GM12878 (cell line): ENCODE results near the gene KCNE4. TPM values are rescaled to one million over a fixed set of nuclear protein-coding genes. Genes with fewer than 3 reads are reported as not detected.

Experiments used
- ATAC-seq: fragments of 200-7000 bp; cut with Tn5 transposase; 3 replicates; pipeline ENCODE4 v1.9.1; 2020; ENCODE audit warnings: mild to moderate bottlenecking, moderate library complexity
- BruUV-seq: library from RNA; stranded (reverse); fragments of 400-500 nt; replicated peaks from 2 replicates; lab custom pipeline; 2021; lab: Mats Ljungman, UMichigan
- CTCF ChIA-PET: fragments of 300-600 bp; sonication (Branson Sonifier 250); formaldehyde crosslinking; extraction: SDS; loops from one replicate; lab custom pipeline; 2021; ENCODE audit warnings: inconsistent platforms; lab: Yijun Ruan, JAX
- POLR2A ChIA-PET: fragments of 350-600 bp; formaldehyde crosslinking; extraction: SDS; loops from one replicate; lab custom pipeline; 2021; ENCODE audit warnings: inconsistent platforms; lab: Charles Lee
- RAD21 ChIA-PET: fragments of 300-600 bp; sonication (Branson Sonifier 250); formaldehyde crosslinking; loops from one replicate; lab custom pipeline; 2023; ENCODE audit warnings: antibody characterized with exemption; ENCODE audit not compliant: unreplicated experiment; lab: Charles Lee
- SMC1A ChIA-PET: fragments of 300-600 bp; sonication (Branson Sonifier 250); formaldehyde crosslinking; loops from one replicate; lab custom pipeline; 2023; ENCODE audit not compliant: unreplicated experiment, uncharacterized antibody; lab: Charles Lee
- DNase-seq: peaks from one replicate; pipeline ENCODE4 v3.0.0-alpha.2; 2011; ENCODE audit warnings: low read depth, low spot score
- FAIRE-seq: peaks from 3 replicates; lab custom pipeline; 2011; peaks lifted over from hg19 to GRCh38; lab: Jason Lieb, UNC
- H2AFZ ChIP-seq: 2 replicates; pipeline ENCODE4 v1.6.0; 2011; ENCODE audit warnings: low read depth, low read length, control low read depth; ENCODE audit not compliant: control insufficient read depth
- H3K27ac ChIP-seq: 2 replicates; pipeline ENCODE4 v1.5.1; 2011; ENCODE audit warnings: control low read depth; ENCODE audit not compliant: control insufficient read depth, insufficient read depth
- H3K27me3 ChIP-seq, 2 experiments: replicated peaks in 1 of 2; 2 replicates each; pipeline versions ENCODE4 v1.6.0 to v1.6.1; 2011; ENCODE audit warnings: low read length in 1 of 2; ENCODE audit not compliant: control insufficient read depth in 2 of 2, insufficient read depth in 2 of 2
- H3K36me3 ChIP-seq, 2 experiments: 2 replicates each; pipeline ENCODE4 v1.5.1; 2011; ENCODE audit warnings: low read length in 1 of 2; ENCODE audit not compliant: control insufficient read depth in 2 of 2, insufficient read depth in 2 of 2
- H3K4me1 ChIP-seq: 2 replicates; pipeline ENCODE4 v1.6.1; 2011; ENCODE audit warnings: mild to moderate bottlenecking, low read length, moderate library complexity, mixed read lengths; ENCODE audit not compliant: control insufficient read depth, insufficient read depth
- H3K4me2 ChIP-seq: 2 replicates; pipeline ENCODE4 v1.6.0; 2011; ENCODE audit warnings: control low read depth; ENCODE audit not compliant: control insufficient read depth, insufficient read depth
- H3K4me3 ChIP-seq: fragments of 200-600 bp; sonication (generic); 2 replicates; pipeline ENCODE4 v1.5.1; 2016
- H3K79me2 ChIP-seq: 2 replicates; pipeline ENCODE4 v1.6.0; 2011; ENCODE audit warnings: low read length; ENCODE audit not compliant: control insufficient read depth, insufficient read depth
- H3K9ac ChIP-seq: 2 replicates; pipeline ENCODE4 v1.8.0; 2011; ENCODE audit warnings: low read length, control low read depth, mixed read lengths; ENCODE audit not compliant: control insufficient read depth, insufficient read depth
- H3K9me3 ChIP-seq: replicated peaks from 3 replicates; pipeline ENCODE4 v1.5.1; 2011; ENCODE audit warnings: mild to moderate bottlenecking, low read length; ENCODE audit not compliant: control insufficient read depth, insufficient read depth
- H4K20me1 ChIP-seq: 2 replicates; pipeline ENCODE4 v1.6.0; 2011; ENCODE audit not compliant: control insufficient read depth, insufficient read depth
- CHD1 ChIP-seq: IDR thresholded peaks from 2 replicates; pipeline ENCODE4 v1.6.1; 2012; ENCODE audit warnings: low read depth, low read length, improper control_type of control experiment
- POLR2AphosphoS2 ChIP-seq: IDR thresholded peaks from 2 replicates; pipeline ENCODE4 v1.6.1; 2011; ENCODE audit warnings: low read depth, mild to moderate bottlenecking, low read length, improper control_type of control experiment, moderate library complexity
- RCOR1 ChIP-seq: conservative IDR thresholded peaks from 2 replicates; pipeline ENCODE4 v1.6.1; 2012; ENCODE audit warnings: low read depth, low read length, improper control_type of control experiment
- SMAD5 ChIP-seq: IDR thresholded peaks from 2 replicates; pipeline ENCODE4 v1.6.1; 2016; ENCODE audit warnings: antibody characterized with exemption, low read depth
- SMARCA5 ChIP-seq: fragments of 450-650 bp; IDR thresholded peaks from 2 replicates; pipeline ENCODE4 v1.6.1; 2017; ENCODE audit warnings: mild to moderate bottlenecking
- STAT3 ChIP-seq: IDR thresholded peaks from 2 replicates; pipeline ENCODE4 v1.6.1; 2011; ENCODE audit warnings: low read depth, low read length, improper control_type of control experiment
- YBX1 ChIP-seq: fragments of 450-650 bp; IDR thresholded peaks from 2 replicates; pipeline ENCODE4 v1.6.1; 2016; ENCODE audit warnings: antibody characterized with exemption
- WGBS: methylation state at CpG from one replicate; pipeline ENCODE4 v1.1.6; 2016; ENCODE audit warnings: low lambda C conversion rate; ENCODE audit not compliant: insufficient replicate concordance, insufficient coverage; ENCODE audit errors: missing lambda C conversion rate; 5-methylcytosine and 5-hydroxymethylcytosine counted together
- in situ Hi-C: fragments of 300-500 bp; cut with MboI; formaldehyde crosslinking; loops from 9 replicates; pipeline ENCODE4 v1.14.3; 2018; ENCODE audit warnings: mixed read lengths
- intact Hi-C: fragments of 100-400 bp; cut with micrococcal nuclease; formaldehyde crosslinking; loops from one replicate; pipeline ENCODE4 v1.14.2; 2022; ENCODE audit not compliant: unreplicated experiment
- polyA plus RNA-seq, 11 experiments: library from polyadenylated mRNA; depleted of rRNA in 4 of 11; unstranded in 6 of 11; stranded (reverse) in 5 of 11; fragments of >200 nt; fragmentation: Nextera tagmentation in 4 of 11; fragmentation: Illumina TruSeq in 1 of 11; extraction: Ambion mirVana in 4 of 11; extraction: Trizol in 1 of 11; gene quantifications; 1 replicate in 1 of 11; 2 replicates in 10 of 11; pipeline versions ENCODE4 v1.2.1 to v1.2.3, GENCODE V29; 2011 to 2016; ENCODE audit warnings: inconsistent platforms in 2 of 11, missing spikeins in 2 of 11, low read depth in 1 of 11
- total RNA-seq, 4 experiments: library from RNA; depleted of rRNA in 3 of 4; stranded (reverse); fragments of >200 nt in 3 of 4; fragmentation: Illumina TruSeq in 1 of 4; extraction: Trizol in 1 of 4; gene quantifications; 2 replicates each; pipeline versions ENCODE4 v1.2.1 to v1.2.3, GENCODE V29; 2013 to 2021
- TF ChIP-seq, protein P1 (sequence below): IDR thresholded peaks from 2 replicates; pipeline ENCODE4 v1.6.1; 2012; ENCODE audit warnings: low read depth, low read length, improper control_type of control experiment
- TF ChIP-seq, protein P2 (sequence below): fragments of 450-650 bp; IDR thresholded peaks from 2 replicates; pipeline ENCODE4 v1.6.1; 2014; ENCODE audit warnings: mild to moderate bottlenecking
- TF ChIP-seq, protein P3 (sequence below): fragments of 150-350 bp; IDR thresholded peaks from 2 replicates; pipeline ENCODE4 v1.6.1; 2016; ENCODE audit warnings: low read depth, low read length

The KCNE4 gene
- total and polyA plus RNA-seq, 10 of the 15 experiments (the other 5 are each of a cell fraction or from before 2014, with no cell fraction given) = 0.30 TPM; not detected in 9

DNA sequence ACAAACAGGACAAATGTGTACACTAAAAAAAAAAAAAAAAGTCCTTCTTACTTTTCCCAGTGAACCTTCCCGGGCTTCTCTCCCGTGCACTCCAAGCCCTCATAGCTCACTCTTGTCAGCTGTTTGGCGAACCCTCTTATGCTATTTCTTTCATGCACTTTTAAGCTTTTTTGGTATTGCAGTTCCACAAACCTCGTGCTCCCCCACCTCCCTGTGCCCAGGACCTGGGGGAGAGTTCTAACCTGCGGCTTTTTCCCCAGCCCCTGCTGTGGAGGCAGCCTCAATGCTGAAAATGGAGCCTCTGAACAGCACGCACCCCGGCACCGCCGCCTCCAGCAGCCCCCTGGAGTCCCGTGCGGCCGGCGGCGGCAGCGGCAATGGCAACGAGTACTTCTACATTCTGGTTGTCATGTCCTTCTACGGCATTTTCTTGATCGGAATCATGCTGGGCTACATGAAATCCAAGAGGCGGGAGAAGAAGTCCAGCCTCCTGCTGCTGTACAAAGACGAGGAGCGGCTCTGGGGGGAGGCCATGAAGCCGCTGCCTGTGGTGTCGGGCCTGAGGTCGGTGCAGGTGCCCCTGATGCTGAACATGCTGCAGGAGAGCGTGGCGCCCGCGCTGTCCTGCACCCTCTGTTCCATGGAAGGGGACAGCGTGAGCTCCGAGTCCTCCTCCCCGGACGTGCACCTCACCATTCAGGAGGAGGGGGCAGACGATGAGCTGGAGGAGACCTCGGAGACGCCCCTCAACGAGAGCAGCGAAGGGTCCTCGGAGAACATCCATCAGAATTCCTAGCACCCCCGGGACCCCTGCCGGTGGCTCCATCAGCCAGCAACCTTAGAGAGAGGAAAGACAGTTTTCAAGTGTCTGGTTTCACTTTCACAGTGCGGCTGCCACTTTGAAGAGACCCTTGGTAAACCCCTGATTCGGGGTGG lies 826 bp downstream of the KCNE4 start:
- ChIA-PET CTCF (interaction anchor here (0.6 kb wide), 2 partner anchors 104 to 516 kb away, joined by 3 read pairs; no protein-coding TSS in a partner anchor), POLR2A (no interaction called here), SMC1A (no interaction called here), RAD21 (no interaction called here)
- Histone ChIP-seq H3K27me3 (no peaks in the 10 kb centered on the region), H2AFZ (no peak overlapping the region), H4K20me1 (no peaks in the 10 kb centered on the region), H3K9ac (no peak overlapping the region), H3K79me2 (no peaks in the 10 kb centered on the region), H3K27ac (no peak overlapping the region), H3K36me3 (no peaks in the 10 kb centered on the region), H3K9me3 (no peaks in the 10 kb centered on the region), H3K4me1 (no peaks in the 10 kb centered on the region), H3K4me3 (no peak overlapping the region), H3K4me2 (no peak overlapping the region)
- in situ Hi-C loops (no loop called here), intact Hi-C loops (no loop called here)
- 46% methylated on average over 42 of the region's 42 CpGs for WGBS
- FAIRE-seq = no peak
- no peak for DNase-seq
- no peak for ATAC-seq
- BruUV-seq = no TSS peak
- TF ChIP-seq, protein P1, sequence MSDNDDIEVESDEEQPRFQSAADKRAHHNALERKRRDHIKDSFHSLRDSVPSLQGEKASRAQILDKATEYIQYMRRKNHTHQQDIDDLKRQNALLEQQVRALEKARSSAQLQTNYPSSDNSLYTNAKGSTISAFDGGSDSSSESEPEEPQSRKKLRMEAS = no peak

DNA sequence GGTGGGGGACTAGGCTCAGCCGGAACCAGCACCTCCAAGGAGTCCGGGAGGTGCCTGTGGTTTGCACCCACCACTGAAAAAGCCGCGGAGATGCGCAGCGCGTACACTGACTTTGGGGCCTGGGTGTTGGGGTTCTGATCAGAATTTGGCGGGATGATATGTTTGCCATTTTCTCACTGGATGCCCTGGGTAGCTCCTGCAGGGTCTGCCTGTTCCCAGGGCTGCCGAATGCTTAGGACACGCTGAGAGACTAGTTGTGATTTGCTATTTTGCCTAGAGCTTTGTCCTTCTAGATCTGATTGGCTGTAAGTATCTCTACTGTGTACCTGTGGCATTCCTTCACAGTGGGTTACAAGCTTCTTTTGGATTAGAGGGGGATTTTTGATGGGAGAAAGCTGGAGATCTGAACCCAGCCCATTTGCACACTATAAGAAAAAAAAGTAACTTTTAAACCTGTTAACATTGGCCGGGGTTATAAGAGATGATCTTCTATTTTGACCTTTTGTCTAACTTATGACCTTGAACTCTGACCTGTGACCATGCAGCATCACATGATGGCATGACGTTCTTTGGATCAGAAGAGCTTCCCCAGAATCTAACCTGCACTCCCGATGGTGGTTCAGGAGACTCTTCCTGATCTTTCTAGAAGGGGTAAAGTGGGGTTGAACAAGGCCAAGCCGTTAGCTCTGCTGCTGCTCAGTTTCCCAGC lies 1.6 kb downstream of the KCNE4 start:
- no peak for ATAC-seq
- H3K27me3 ChIP-seq = no peaks in the 10 kb centered on the region
- no peaks in the 10 kb centered on the region for H3K4me1 ChIP-seq
- in situ Hi-C loops = no loop called here
- H3K9me3 ChIP-seq = no peaks in the 10 kb centered on the region
- H3K4me2 ChIP-seq = no peak overlapping the region
- no peak for TF ChIP-seq POLR2AphosphoS2
- no peak for TF ChIP-seq CHD1
- TF ChIP-seq, protein P2, sequence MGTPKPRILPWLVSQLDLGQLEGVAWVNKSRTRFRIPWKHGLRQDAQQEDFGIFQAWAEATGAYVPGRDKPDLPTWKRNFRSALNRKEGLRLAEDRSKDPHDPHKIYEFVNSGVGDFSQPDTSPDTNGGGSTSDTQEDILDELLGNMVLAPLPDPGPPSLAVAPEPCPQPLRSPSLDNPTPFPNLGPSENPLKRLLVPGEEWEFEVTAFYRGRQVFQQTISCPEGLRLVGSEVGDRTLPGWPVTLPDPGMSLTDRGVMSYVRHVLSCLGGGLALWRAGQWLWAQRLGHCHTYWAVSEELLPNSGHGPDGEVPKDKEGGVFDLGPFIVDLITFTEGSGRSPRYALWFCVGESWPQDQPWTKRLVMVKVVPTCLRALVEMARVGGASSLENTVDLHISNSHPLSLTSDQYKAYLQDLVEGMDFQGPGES = no peak
- no peak for TF ChIP-seq RCOR1
- TF ChIP-seq STAT3 = no peak
- no peak for TF ChIP-seq SMAD5
- no peak for TF ChIP-seq YBX1
- TF ChIP-seq, protein P3, sequence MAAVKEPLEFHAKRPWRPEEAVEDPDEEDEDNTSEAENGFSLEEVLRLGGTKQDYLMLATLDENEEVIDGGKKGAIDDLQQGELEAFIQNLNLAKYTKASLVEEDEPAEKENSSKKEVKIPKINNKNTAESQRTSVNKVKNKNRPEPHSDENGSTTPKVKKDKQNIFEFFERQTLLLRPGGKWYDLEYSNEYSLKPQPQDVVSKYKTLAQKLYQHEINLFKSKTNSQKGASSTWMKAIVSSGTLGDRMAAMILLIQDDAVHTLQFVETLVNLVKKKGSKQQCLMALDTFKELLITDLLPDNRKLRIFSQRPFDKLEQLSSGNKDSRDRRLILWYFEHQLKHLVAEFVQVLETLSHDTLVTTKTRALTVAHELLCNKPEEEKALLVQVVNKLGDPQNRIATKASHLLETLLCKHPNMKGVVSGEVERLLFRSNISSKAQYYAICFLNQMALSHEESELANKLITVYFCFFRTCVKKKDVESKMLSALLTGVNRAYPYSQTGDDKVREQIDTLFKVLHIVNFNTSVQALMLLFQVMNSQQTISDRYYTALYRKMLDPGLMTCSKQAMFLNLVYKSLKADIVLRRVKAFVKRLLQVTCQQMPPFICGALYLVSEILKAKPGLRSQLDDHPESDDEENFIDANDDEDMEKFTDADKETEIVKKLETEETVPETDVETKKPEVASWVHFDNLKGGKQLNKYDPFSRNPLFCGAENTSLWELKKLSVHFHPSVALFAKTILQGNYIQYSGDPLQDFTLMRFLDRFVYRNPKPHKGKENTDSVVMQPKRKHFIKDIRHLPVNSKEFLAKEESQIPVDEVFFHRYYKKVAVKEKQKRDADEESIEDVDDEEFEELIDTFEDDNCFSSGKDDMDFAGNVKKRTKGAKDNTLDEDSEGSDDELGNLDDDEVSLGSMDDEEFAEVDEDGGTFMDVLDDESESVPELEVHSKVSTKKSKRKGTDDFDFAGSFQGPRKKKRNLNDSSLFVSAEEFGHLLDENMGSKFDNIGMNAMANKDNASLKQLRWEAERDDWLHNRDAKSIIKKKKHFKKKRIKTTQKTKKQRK = no peak
- no peak for TF ChIP-seq SMARCA5
- no peak for FAIRE-seq
- H4K20me1 ChIP-seq = no peaks in the 10 kb centered on the region
- intact Hi-C loops = no loop called here
- ChIA-PET SMC1A (no interaction called here), POLR2A (no interaction called here), RAD21 (no interaction called here), CTCF (interaction anchor here (1.3 kb wide), 1 partner anchor 82 kb away, joined by 3 read pairs; no protein-coding TSS in a partner anchor)
- no peaks in the 10 kb centered on the region for H3K79me2 ChIP-seq
- WGBS = 57% methylated on average over 13 of the region's 14 CpGs
- no peak overlapping the region for H3K9ac ChIP-seq
- no TSS peak for BruUV-seq
- H2AFZ ChIP-seq = no peak overlapping the region
- H3K36me3 ChIP-seq = no peaks in the 10 kb centered on the region
- no peak for DNase-seq
- no peak overlapping the region for H3K4me3 ChIP-seq
- no peak overlapping the region for H3K27ac ChIP-seq
